ENCODE measurements around the gene OXER1.

DNA sequence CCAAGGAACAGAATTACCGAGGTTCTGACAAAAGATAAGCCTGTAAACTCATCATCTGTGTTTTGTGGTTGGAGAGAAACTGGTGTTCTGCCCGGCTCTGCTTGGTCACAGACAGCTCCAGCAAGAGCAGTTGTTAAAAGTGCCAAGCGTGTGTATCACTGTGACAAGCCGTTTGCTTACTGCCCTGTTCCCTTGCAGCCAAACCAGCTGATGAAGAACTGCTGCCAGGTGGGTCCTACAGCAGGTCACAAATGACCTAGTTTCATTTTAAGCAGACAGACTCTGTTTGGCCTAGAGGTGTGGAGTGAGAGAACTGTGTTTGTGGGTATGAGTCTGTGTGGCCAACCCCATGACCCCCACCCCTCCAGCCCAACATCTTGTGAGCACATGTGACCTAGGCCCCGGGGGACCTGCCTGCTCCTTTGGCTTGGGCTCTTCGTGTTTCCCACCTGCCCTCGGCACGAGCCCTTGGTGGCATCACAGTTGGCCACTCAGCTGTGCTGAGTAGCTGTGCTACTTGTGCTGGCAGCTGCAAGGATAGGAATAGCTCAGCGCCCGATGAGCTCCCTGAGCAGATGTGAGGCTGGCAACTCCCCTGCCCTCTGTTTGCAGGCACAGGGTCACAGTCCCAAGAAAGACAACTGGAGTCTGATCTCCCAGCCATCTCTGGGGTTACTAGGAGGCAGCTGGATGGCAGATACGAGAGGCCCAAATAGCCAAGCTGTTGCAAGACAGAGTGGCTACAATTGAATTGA is 9.7 kb downstream of the OXER1 start:
- TF ChIP-seq, protein P1, sequence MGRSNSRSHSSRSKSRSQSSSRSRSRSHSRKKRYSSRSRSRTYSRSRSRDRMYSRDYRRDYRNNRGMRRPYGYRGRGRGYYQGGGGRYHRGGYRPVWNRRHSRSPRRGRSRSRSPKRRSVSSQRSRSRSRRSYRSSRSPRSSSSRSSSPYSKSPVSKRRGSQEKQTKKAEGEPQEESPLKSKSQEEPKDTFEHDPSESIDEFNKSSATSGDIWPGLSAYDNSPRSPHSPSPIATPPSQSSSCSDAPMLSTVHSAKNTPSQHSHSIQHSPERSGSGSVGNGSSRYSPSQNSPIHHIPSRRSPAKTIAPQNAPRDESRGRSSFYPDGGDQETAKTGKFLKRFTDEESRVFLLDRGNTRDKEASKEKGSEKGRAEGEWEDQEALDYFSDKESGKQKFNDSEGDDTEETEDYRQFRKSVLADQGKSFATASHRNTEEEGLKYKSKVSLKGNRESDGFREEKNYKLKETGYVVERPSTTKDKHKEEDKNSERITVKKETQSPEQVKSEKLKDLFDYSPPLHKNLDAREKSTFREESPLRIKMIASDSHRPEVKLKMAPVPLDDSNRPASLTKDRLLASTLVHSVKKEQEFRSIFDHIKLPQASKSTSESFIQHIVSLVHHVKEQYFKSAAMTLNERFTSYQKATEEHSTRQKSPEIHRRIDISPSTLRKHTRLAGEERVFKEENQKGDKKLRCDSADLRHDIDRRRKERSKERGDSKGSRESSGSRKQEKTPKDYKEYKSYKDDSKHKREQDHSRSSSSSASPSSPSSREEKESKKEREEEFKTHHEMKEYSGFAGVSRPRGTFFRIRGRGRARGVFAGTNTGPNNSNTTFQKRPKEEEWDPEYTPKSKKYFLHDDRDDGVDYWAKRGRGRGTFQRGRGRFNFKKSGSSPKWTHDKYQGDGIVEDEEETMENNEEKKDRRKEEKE (IDR thresholded peaks at IDR 0.05): no peak
- no peak for TF ChIP-seq NFKBIZ (CRISPR knock-in tag; IDR thresholded peaks at IDR 0.05)
- TF ChIP-seq TCF7L2 (IDR thresholded peaks at IDR 0.05; ENCODE audit: low read depth, low read length): no peak
- no peak for TF ChIP-seq ZNF747 (CRISPR knock-in tag; IDR thresholded peaks at IDR 0.05; ENCODE audit: borderline replicate concordance)
- no peak for TF ChIP-seq ELF1 (CRISPR knock-in tag; IDR thresholded peaks at IDR 0.05)
- TF ChIP-seq, protein P2, sequence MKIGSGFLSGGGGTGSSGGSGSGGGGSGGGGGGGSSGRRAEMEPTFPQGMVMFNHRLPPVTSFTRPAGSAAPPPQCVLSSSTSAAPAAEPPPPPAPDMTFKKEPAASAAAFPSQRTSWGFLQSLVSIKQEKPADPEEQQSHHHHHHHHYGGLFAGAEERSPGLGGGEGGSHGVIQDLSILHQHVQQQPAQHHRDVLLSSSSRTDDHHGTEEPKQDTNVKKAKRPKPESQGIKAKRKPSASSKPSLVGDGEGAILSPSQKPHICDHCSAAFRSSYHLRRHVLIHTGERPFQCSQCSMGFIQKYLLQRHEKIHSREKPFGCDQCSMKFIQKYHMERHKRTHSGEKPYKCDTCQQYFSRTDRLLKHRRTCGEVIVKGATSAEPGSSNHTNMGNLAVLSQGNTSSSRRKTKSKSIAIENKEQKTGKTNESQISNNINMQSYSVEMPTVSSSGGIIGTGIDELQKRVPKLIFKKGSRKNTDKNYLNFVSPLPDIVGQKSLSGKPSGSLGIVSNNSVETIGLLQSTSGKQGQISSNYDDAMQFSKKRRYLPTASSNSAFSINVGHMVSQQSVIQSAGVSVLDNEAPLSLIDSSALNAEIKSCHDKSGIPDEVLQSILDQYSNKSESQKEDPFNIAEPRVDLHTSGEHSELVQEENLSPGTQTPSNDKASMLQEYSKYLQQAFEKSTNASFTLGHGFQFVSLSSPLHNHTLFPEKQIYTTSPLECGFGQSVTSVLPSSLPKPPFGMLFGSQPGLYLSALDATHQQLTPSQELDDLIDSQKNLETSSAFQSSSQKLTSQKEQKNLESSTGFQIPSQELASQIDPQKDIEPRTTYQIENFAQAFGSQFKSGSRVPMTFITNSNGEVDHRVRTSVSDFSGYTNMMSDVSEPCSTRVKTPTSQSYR (CRISPR knock-in tag; IDR thresholded peaks at IDR 0.05; ENCODE audit: borderline replicate concordance): no peak
- TF ChIP-seq MED8 (CRISPR knock-in tag; IDR thresholded peaks at IDR 0.05; ENCODE audit: insufficient replicate concordance): no peak
- no peak for TF ChIP-seq MYC (CRISPR knock-in tag; IDR thresholded peaks at IDR 0.05; ENCODE audit: borderline replicate concordance)
- TF ChIP-seq, protein P3, sequence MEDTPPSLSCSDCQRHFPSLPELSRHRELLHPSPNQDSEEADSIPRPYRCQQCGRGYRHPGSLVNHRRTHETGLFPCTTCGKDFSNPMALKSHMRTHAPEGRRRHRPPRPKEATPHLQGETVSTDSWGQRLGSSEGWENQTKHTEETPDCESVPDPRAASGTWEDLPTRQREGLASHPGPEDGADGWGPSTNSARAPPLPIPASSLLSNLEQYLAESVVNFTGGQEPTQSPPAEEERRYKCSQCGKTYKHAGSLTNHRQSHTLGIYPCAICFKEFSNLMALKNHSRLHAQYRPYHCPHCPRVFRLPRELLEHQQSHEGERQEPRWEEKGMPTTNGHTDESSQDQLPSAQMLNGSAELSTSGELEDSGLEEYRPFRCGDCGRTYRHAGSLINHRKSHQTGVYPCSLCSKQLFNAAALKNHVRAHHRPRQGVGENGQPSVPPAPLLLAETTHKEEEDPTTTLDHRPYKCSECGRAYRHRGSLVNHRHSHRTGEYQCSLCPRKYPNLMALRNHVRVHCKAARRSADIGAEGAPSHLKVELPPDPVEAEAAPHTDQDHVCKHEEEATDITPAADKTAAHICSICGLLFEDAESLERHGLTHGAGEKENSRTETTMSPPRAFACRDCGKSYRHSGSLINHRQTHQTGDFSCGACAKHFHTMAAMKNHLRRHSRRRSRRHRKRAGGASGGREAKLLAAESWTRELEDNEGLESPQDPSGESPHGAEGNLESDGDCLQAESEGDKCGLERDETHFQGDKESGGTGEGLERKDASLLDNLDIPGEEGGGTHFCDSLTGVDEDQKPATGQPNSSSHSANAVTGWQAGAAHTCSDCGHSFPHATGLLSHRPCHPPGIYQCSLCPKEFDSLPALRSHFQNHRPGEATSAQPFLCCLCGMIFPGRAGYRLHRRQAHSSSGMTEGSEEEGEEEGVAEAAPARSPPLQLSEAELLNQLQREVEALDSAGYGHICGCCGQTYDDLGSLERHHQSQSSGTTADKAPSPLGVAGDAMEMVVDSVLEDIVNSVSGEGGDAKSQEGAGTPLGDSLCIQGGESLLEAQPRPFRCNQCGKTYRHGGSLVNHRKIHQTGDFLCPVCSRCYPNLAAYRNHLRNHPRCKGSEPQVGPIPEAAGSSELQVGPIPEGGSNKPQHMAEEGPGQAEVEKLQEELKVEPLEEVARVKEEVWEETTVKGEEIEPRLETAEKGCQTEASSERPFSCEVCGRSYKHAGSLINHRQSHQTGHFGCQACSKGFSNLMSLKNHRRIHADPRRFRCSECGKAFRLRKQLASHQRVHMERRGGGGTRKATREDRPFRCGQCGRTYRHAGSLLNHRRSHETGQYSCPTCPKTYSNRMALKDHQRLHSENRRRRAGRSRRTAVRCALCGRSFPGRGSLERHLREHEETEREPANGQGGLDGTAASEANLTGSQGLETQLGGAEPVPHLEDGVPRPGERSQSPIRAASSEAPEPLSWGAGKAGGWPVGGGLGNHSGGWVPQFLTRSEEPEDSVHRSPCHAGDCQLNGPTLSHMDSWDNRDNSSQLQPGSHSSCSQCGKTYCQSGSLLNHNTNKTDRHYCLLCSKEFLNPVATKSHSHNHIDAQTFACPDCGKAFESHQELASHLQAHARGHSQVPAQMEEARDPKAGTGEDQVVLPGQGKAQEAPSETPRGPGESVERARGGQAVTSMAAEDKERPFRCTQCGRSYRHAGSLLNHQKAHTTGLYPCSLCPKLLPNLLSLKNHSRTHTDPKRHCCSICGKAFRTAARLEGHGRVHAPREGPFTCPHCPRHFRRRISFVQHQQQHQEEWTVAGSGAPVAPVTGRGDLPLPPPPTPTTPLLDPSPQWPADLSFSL (CRISPR knock-in tag; IDR thresholded peaks at IDR 0.05): no peak
- no peak for TF ChIP-seq CHD2 (IDR thresholded peaks at IDR 0.05; ENCODE audit: low read depth, low read length)
- TF ChIP-seq, protein P4, sequence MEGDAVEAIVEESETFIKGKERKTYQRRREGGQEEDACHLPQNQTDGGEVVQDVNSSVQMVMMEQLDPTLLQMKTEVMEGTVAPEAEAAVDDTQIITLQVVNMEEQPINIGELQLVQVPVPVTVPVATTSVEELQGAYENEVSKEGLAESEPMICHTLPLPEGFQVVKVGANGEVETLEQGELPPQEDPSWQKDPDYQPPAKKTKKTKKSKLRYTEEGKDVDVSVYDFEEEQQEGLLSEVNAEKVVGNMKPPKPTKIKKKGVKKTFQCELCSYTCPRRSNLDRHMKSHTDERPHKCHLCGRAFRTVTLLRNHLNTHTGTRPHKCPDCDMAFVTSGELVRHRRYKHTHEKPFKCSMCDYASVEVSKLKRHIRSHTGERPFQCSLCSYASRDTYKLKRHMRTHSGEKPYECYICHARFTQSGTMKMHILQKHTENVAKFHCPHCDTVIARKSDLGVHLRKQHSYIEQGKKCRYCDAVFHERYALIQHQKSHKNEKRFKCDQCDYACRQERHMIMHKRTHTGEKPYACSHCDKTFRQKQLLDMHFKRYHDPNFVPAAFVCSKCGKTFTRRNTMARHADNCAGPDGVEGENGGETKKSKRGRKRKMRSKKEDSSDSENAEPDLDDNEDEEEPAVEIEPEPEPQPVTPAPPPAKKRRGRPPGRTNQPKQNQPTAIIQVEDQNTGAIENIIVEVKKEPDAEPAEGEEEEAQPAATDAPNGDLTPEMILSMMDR (CRISPR knock-in tag; IDR thresholded peaks at IDR 0.05): no peak
- TF ChIP-seq RARG (CRISPR knock-in tag; IDR thresholded peaks at IDR 0.05; ENCODE audit: low read depth): no peak
